NT2/D1 (cell line): Measurements from ENCODE around the gene PRKG1.

Experiments
- SUZ12 ChIP-seq: IDR thresholded peaks from 2 replicates; pipeline ENCODE4 v1.6.1; 2011; ENCODE audit not compliant: insufficient read length, insufficient read depth; ENCODE audit errors: extremely low read depth
- YY1 ChIP-seq: IDR thresholded peaks from 2 replicates; pipeline ENCODE4 v1.6.1; 2011; ENCODE audit not compliant: insufficient read length, insufficient read depth
- ZNF274 ChIP-seq: IDR thresholded peaks from 2 replicates; pipeline ENCODE4 v1.6.1; 2011; ENCODE audit warnings: mild to moderate bottlenecking, low read depth, low read length

DNA sequence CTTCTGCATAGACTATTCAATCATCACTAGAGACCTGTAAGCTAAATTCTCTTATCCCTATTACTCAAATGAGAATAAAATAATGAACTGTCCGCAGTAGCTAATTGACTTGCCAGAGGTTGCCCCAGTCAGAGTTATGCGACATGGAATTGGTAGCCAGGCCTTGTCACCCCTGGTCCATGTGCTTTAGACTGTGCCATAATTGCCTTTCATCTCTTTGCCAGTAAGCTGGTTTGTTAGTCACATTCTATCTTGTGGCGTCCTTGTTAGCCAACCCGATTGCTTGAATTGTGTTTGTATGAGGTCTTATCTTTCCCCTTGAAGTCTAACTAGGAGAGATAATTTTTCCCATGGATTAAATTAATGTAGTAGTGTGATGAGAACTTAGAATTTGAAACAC, 362.5 kb downstream of the PRKG1 start:
- TF ChIP-seq ZNF274 = no peak
- TF ChIP-seq SUZ12 = no peak
- TF ChIP-seq YY1 = no peak
